Effector CD4-positive, alpha-beta T cell (primary cell): ENCODE results near the gene CYP46A1.

Experiments
- DNase-seq: peaks from one replicate; pipeline ENCODE4 v3.0.0-alpha.2; 2020

CYP46A1 gene

GRCh38 chr14:99716850-99717681 lies 33.0 kb downstream of the CYP46A1 start:
- DNase-seq: no peak

DNA sequence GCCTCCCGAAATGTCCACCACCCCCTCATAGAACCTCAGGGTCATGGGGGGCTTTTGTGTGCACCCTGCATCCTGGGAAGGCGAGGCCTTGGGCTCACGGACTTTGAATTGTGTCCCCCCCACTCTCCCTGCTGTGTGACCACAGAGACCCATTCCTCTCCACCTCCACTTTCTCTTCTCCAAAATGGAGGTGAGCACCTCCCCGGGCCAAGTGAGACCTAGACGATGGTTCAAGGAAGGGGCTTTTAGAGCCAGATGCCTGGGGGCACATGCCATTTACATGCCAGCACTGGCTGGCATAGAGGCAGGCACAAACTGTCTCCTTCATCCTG lies 33.5 kb downstream of the CYP46A1 start:
- no peak for DNase-seq

- no peak for DNase-seq
Observed at GRCh38 chr14:99718031-99718810, 34.1 kb downstream of the CYP46A1 start.

DNA sequence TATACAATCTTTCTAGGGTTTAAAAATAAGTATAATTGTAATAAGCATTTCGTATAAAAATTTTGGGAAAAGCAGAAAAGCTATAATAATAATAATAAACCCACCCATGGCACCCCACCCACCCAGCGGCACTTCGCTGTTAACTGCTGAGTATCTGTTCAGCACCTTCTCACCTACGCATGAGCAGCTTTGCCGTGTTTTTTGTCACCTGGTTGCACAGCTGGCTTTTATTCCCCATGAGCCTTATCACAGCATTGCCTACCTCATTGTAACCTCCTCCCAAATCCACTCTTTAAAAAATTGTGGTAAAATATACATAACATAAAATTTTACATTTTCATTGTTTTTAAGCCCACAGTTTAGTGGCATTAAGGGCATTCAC lies 34.7 kb downstream of the CYP46A1 start:
- no peak for DNase-seq

DNA sequence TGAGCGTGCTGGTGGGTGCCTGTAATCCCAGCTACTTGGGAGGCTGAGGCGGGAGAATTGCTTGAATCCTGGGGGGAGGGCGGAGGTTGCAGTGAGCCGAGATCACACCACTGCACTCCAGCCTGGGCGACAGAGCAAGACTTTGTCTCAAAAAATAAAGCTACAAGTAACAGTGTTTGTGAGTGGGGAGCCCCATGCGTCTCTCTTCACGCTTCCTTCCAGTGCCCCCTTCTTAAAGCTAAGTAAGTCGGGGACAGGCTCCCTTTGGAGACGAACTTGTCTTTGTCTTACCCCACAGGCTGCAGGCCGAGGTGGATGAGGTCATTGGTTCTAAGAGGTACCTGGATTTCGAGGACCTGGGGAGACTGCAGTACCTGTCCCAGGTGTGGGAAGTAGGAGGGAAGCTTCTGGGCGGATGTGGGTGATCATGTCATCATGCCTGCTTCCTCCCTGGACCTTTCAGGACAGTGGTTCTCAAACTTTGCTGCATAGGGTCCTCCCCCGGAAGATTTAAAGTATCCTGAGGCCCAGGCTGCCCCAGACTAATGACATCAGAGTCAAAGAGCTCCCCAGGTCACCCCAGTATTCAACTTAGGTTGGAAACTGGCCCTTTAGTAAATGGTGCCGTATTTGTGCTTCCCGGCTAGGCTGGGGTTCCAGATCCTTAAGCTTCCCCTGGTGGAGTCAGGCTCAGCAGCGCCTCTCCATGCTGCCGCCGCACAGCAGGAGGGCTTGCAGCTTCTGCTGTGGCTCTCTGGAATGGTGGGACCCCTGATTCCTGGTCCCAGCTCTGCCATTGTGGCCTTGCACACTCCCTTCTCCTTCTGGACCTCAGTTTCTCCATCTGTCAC lies 37.1 kb downstream of the CYP46A1 start:
- DNase-seq: no peak

GRCh38 chr14:99721792-99722516 lies 37.9 kb downstream of the CYP46A1 start:
- no peak for DNase-seq

DNA sequence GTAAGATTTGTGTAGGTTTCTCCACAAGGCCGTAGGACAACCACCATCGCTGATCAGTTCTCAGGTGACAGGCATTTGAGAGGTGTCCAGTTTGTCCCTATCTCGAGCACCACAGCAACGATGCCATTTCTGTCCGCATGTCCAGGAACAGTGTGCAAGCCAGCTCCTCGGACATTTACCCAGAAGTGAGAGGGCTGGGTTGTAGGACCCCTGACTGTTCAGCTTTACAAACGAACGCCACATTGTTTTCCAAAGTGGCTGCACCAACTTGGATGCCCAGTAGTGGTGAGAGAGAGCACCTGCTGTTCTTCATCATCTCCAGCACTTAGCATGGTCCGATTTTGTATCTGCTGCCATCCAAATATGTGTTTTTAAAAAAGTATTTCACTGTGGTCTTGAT lies 38.6 kb downstream of the CYP46A1 start:
- DNase-seq: no peak

GRCh38 chr14:99724196-99724891 lies 40.2 kb downstream of the CYP46A1 start:
- DNase-seq: no peak

DNA sequence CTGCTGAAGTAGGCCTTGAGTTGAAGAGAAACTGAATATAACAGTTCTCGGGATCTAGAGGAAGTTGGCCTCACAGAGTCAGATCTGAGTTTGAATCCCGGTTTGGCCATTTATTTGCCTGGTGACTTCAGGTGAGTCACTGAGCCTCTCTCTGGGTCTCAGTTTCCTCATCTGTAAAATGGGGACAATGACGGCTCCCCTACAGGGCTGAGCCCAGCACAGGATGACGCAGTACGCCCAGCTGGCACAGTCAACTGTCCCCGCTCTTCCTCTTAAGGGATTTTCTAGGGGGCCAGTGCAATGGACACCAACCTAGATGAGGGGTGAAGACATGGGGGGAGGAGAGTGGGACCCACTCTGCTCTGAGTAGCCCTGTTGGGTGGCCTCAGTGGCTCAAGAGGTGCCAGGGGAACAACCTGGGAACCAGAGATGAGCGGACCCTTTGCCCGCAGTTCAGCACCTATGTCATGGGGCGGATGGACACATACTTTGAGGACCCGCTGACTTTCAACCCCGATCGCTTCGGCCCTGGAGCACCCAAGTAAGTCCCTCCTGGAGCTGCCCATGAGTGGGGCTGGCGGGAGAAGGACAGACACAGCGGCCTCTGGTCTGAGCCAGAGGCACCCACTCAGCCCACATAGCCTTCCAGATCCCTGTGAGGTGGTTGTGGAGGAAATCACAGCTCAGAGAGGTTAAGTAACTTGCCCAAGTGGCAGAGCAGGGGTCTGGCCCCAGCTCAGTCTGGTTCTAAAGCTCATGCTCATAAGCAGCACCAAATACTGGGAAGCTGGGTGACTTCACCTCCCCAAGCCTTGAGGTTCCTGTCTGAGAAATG lies 41.1 kb downstream of the CYP46A1 start:
- no peak for DNase-seq

- DNase-seq: no peak
Observed at GRCh38 chr14:99725774-99726537, 41.9 kb downstream of the CYP46A1 start.

GRCh38 chr14:99726538-99727095 lies 42.5 kb downstream of the CYP46A1 start:
- no peak for DNase-seq

DNA sequence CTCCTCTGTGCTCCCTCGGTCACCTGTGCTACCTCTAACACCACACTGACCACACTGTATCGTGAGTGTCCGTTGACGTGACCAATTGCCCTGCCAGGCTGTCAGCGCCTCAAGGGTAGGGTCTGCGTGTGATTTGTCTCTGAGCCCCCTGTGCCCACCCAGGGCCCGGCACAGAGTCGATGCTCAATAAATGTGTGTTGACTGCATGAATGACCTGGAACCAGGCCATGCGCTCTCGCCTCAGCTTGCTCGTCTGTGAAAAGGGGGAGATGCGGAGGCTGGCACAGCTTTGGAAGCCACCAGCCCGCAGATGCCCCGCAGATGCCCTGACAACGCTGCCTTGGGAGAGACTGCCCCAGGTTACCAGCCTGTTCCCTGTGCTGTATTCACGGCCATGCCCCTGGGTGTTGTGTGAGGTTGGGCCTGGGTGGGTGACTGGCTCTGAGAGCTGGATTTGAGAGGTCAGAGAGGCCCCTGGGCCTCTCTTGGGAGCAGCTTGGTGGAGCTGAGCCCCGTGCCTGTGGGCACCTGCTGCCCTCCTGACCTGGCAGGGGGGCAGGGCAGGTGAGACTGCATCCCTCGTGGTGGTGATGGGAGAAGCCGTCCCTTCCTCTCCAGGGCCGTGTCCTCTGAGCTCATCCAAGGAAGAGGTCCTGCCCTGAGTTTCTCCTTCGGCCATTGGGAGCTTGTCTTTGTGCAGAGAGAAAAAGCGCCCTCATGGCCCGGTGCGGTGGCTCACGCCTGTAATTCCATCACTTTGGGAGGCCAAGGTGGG lies 43.2 kb downstream of the CYP46A1 start:
- DNase-seq: no peak

- no peak for DNase-seq
Observed at GRCh38 chr14:99728231-99728920, 44.3 kb downstream of the CYP46A1 start.

GRCh38 chr14:99728981-99729451 lies 44.9 kb downstream of the CYP46A1 start:
- no peak for DNase-seq

GRCh38 chr14:99729991-99730875 lies 46.1 kb downstream of the CYP46A1 start:
- peak; percentile 43 for DNase-seq

GRCh38 chr14:99730876-99731546 lies 46.9 kb downstream of the CYP46A1 start:
- no peak for DNase-seq
